HG02973 (cell line): Measurements from ENCODE around the gene DNAH11.
"Not testable (repeated sequence)": the region's sequence is repeated elsewhere in the genome, so short reads cannot be mapped to it uniquely, and the experiment has no call there.

ENCODE experiments used
- ATAC-seq: cut with Tn5 transposase; IDR thresholded peaks from one replicate; pipeline ENCODE4 v1.9.1; 2021; ENCODE audit warnings: moderate library complexity; ENCODE audit not compliant: unreplicated experiment

Gene DNAH11

DNA sequence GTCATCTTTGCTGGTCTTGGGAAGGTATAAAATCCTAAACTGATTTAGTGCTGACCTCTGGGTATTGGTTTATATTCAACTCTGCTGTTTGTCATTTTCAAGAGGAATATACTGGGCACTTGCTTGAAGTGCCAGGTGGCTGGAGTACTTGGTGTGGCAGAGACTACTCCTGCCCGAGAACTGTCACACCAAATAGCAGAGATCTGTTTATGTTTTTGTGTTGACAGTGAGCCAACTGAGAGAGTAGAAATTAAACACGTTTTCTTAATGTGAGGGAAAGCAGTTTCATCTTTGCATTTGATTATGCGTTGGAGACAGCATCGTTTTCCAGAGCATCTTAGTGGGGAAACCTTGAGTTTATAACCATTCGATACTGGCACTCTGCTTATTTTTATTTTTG is 228.4 kb downstream of the DNAH11 start:
- no peak for ATAC-seq

DNA sequence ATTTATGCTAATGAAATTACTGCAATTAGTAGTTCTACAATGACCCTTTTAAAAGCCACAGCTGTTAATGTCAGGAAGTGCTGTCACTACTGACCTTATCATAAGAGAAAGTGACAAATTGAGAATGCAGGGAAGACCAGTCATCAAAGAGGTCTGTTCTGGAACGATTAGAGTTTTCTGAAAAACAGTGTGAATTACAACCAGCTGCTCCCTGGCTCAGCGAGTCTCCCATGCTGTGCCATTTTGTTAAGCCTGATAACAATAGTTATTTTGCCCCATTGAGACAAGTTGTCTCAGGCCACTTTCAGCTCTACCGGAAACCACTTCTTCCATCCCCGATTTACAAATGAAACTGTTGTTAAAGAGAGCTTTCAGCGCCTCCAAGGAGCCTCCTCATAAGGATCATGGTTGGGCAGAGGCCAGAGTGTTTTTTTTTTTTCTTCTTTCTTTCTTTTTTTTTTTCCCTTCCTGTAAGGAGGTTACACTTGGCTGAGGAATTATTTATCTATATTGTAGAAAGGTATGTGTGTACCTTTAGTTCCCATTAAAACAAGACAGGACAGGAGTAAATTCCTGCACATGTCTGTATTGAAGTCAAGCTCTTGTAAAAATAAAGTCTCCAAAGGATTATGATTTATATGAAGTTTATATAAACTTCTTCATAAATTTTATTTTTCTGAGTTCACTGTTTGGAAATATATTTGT is 229.2 kb downstream of the DNAH11 start:
- no peak for ATAC-seq

DNA sequence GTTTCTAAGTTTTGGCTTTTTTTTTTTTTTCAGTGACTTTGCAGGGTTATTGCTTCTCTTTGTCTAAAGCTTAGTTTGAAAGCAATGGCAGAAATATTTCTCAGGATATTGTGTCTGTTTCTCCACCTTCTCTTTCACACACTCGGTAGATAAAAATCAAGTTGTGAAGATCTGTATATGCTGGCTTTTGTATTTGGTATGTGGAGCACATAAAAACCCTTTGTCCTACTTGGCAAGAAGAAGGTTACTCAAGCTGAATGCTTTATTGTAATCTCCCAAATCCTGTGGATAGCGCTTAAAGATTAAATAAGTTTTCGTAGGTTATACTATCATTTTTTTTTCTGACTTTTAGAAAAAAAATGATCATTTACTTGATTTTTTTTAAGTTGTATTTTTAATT is 230.5 kb downstream of the DNAH11 start:
- no peak for ATAC-seq

DNA sequence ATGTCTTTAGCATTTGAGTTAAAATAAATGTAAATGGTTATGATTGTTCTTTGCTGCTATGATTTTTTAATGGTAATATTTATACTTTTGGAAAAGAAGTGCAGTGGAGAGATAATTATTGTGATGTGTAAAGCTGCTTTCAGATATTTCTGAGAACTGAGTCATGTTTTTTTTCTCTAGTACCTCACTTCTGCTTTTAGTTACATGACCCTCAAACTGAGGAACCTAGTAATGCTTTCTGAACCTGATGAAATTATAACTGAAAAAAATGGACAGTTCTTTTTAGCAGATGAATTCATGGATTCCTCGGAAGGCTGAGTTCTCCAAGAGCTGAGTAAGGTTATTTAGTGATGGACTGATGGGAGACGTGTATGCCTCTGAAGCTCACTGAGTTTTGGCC is 235.1 kb downstream of the DNAH11 start:
- no peak for ATAC-seq

DNA sequence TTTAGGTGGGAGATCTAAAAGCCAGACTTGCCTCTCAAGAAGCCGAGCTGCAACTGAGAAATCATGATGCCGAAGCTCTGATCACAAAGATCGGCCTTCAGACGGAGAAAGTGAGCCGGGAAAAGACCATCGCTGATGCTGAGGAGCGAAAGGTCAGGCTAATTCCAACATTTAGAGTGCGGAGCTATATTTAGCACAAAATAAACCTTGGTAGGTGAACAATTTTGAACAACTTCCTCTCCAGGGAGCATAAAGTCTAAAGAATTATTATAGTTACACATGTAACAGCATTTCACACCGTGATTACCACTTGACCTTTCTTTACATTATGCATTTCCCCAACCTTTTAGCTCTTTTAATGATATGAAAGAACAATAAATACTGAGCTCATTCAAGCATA is 236.1 kb downstream of the DNAH11 start:
- ATAC-seq, result no peak

DNA sequence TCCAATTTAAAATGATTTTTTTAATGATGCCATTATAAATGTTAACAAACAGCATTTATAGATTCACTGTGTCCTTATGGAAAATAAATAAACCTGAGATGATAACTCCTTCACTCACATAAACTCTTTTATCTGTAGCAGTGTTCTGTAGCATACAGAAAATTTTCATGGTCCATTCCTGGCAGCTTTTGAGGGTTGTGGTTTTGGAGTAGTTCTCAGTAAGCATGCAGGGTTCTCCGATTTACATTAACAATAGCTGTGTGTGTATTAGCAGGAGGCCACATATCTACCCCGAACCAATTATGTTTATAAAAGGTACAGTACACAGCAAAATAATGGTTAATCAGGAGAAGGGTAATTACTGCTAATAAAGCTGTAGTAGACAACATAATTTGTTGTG is 240.2 kb downstream of the DNAH11 start:
- ATAC-seq, result no peak

DNA sequence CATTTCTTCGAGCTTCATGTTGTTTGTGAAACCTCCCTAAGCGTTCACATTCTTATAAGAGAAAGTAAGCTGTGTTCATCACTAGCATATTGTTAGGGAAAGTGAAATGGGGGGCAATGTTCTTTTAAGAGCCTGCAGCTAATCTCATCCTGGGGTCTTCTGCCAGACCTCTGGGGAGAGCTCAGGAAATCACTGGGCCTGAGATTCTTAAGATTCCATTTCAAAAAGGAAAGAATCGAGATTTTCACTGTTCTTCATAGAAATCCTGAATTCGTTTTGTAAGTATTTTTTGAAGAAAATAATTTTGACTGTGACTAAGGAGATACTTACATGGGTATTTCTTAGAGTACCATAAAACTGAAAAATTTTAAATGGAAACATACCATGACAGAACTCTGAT is 242.2 kb downstream of the DNAH11 start:
- ATAC-seq, result no peak

DNA sequence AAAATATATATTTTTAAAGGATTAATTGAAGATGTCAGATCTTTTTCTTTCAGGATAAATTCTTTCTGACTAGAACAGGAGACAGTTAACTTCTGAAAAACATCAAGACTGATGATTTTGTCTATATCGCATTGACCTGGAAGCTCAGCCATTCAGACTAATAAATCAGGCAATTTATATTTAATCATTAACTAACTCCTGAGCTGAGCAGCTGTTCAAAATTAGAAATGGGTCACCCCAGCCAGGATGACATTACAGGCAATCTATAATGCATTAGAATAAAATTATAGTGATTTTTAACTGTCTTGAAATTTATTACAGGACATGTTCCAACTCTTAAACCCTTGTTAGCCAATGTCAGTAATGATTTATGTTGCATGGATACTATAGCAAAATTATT is 263.0 kb downstream of the DNAH11 start:
- no peak for ATAC-seq

DNA sequence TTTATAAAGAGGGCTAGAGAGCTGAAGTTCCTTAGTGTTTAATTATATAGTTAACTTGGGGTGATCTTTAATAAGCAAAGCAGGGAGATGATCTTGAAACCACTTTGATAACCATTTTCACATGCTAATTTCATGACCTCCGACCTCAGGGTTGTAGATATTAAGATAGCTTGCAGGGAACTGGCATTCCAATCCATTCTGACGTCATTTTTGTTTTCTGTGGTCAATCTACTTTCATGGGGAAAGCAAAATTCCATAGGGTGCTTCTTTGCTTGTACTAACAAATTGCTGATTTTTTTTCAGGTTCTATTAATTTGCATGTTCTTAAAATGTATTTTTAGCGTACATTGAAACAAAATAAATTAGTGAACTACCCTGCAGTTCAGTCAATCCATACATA is 263.5 kb downstream of the DNAH11 start:
- ATAC-seq, result no peak

DNA sequence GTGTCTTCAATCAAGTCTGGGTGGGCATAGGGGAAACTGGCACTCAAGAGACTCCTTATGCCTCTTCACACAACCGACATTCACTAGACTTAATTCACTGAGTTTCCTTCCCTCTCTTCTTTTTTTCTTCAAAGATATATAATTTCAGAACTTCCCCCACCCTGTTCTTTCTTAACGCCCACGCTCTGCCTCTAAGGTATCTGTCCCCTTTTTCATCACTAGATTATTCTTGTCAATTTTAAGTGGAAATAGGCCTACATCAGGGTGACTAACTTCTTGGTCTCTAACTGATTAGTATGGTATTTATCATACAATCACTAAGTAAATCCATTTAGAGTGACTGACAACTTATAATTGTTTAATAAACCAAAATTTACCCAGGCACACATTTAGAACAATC is 276.2 kb downstream of the DNAH11 start:
- no peak for ATAC-seq

DNA sequence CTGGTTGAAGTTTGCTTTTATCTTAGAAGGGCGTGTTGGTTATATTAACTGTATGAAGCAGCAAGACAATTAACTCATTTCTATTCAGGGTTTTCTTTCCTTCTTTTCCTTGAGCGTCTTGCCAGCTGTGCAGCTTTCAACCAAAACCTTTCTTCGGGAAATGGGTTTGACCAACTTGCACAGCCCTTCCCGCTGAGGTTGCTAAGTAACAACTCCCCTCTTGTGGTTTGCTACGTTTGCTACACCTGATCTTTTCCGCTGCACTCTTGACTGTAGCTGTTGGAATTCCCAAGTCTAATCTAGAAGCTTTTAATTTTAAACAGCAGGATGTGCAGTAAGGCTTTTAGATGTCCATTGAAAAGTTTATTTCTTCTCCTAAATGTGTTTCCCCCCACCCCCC is 286.0 kb downstream of the DNAH11 start:
- no peak for ATAC-seq

DNA sequence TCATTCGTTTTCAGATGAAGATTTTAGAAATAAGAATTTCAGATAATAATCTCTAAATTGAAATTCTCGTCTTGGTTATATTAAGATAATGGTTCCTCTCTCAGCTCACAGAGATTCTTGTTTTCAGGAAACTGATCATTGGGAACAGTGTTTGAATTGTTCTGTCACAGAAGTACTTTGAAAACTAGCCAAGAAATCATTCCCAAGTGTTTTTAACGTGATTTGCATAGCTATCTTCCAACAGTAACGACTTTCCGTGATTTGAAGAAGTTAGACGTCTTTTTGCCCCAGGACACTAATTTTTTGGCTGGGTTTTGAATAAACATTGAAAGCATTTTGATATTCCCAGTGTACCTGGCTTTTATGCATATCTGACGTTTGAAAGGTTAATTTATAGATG is 286.9 kb downstream of the DNAH11 start:
- no peak for ATAC-seq

DNA sequence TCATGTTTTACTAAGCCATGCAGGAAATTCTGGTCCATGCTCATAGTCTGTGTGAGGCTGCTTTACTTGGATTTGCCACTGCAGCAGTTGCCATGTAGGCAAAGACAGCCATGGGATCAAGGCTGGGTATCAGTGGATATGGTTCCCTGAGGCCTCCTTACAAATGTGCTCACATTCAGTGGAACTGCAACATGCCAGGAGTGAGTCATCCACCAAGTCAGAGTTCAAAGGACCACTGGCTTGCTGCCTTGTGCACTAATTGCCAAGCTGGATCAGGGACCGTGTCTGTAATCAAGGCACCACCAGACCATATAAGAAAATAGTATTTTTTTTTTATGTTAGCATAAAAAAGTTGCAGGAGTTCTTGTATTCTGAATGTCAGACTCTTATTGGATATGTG is 301.9 kb downstream of the DNAH11 start:
- no peak for ATAC-seq

DNA sequence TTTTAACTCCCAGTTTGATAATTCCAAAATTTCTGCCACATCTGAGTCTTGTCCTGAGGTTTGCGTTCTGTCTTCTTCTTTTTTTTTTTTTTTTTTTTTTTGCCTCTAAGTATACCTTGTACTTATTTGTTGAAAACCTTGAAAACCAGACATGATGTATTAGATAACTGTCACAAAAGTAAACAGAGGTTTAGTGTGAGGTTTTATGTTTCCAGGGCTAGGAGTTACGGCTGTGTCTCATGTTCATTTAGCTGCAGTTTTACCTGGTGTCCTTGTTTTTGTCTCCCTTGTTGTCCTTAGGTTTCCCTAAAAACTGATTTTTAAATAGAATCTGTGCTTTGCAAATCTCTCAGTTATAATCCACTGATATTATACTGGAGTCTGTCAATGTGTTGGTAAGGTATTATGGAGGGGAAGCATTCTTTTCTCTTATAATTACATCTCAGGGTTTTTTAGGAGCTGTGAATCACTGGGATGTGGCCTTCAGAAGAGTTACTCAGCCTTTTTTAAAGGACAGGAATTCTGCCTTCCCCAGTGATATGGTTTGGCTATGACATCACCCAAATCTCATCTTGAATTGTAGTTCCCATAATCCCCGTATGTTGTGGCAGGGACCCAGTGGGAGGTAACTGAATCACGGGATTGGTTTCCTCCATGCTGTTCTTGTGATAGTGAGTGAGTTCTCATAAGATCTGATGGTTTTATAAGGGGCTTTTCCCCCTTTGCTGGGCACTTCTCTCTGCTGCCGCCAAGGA is 307.9 kb downstream of the DNAH11 start:
- no peak for ATAC-seq

DNA sequence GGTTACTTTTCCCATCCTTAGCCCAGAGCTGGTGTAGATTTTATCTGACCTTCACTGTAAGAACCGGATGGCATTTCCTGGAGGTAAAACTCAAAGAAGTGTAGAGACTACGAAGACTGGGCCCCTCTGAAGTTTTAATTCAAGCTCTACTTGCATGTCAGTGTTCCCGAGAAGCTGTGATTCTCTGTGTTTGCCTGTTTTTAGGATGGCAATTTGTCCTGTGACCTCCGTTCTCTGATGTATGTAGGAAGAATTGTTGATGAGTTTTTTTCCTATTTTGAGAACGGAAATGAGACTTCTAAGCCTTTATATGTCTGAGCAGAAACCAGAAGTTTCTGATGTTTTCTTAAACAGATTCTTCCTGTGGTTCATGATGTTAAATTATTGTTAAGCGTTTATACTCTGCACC is 308.7 kb downstream of the DNAH11 start:
- no peak for ATAC-seq

DNA sequence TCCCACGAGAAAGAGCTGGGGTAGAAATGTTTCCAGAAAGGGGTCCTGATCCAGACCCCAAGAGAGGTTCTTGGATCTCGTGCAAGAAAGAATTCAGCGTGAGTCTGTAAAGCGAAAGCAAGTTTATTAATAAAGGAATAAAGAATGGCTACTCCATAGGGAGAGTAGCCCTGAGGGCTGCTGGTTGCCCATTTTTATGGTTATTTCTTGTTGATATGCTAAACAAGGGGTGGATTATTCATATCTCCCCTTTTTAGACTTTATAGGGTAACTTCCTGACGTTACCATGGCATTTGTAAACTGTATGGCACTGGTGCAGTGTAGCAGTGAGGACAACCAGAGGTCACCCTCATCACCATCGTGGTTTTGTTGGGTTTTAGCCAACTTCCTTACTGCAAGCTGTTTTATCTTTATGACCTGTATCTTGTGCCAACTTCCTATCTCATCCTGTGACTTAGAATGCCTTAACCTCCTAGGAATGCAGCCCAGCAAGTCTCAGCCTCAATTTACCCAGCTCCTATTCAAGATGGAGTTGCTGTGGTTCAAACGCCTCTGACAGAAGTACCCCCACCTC is 322.9 kb downstream of the DNAH11 start:
- ATAC-seq, result not testable (repeated sequence)

DNA sequence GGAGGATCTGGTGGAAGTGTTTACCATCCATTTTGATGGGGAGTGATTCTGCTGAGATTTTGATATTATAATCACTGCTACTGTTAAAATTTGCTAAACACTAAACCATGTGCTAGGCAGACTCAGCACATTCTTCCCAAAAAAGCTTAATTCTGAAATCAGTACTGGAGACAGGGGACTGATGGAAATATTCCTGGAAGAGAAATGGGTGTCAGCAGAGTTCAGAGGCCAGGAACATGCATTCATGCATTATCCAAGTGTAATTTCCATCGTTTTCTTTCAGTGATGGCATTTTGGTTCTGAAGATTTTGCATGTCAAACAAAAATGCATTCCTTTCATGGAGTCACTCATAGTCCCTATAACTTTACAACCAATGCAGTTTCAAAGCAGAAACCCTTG is 323.9 kb downstream of the DNAH11 start:
- ATAC-seq, result no peak

DNA sequence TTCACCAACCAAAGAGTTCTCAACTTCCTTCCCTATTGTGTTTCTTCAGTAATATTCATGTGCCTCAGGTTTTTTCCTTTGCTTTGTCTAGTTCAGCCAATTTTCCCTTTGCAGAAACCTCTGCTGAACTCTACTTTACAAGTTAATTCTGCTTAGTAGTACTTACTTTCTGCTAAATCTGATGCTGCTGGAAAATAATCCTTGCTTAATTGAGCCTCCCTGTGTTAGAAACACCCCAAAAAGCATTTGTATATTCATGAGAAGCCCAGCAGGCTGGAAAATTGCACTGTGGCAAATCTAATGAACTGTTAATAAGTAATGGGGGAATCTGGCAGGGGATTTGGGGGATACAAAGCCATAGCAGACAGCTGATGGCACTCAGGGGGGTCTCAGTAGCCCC is 324.4 kb downstream of the DNAH11 start:
- no peak for ATAC-seq

DNA sequence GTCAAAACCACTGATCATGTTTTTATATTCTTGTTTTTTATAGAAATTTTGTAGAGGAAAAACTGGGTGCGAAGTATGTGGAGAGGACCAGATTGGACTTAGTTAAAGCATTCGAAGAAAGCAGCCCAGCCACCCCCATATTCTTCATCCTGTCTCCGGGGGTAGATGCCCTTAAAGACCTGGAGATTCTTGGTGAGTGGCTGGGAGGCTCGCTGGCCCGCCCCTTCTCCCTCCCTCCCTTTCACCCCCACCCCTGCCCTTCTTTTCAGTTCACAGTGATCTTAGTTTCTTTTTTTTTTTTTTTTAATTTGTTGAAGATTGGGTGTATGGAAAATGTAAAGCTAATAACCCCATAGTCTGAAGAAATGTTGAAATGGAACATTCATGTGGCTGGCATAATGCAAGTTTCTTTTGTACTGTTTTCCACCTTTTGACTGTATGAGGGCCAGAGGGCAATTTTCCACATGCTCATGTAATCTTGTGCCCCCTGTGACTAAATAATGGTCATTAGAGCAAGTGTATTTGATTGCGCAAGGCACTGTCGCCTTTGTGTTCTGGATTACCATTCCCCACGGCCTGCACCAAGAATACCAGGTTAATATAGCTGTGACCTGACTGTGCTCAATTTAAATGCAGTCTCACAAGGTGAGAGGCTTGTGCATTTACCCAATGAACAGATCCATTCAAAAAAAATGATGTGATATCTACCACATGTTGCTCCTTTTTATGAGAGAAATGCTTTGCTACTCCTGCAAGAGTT is 325.2 kb downstream of the DNAH11 start:
- no peak for ATAC-seq

DNA sequence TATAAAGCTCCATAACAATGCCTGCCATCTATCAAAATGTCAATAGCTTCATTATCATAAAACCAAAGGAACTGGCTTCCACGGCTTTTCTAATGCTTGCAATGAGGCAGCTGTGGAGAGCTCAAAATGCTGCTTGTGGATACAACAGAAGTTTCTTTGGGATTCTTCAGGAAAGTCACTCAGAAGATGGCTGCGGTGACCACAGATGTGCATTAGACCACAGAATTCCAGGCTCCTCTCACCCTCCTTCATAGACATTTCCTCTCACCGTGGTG is 325.7 kb downstream of the DNAH11 start:
- no peak for ATAC-seq

DNA sequence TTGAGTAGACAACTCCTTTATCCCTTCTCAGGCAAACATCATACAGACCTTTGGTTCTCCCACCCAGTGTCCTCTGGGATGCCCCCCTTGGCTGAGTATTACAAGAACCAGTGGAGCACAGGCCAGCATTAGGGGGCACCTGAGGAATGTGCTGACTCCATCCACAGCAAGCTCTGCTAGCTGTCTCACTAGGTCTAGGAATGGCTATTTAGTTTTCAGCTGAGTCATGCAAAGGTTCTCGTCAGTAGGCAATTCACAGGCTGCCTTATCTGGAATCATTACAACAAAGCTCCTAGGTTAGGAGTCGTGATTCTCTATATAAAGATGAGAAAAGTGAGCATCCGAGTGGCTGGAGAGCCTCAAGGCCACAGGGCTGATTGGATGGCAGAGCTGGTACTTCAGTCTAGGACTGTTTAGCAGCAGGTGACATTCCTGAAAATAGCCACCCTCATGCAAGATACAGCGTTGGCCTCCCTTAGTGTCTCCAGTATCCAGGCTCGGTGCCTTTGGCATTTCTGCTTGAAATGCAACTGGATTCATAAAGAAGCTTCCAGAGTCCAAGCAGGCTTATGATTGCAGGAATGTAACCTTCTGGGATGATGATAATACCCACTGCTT is 327.1 kb downstream of the DNAH11 start:
- ATAC-seq, result no peak
